ENCODE results near the gene PCGF2. TPM values are rescaled to one million over a fixed set of nuclear protein-coding genes. Genes with fewer than 3 reads are reported as not detected.

Gene PCGF2
- total and polyA plus RNA-seq, 10 of the 15 experiments (the other 5 are each of a cell fraction or from before 2014, with no cell fraction given): 2.7 to 35.6 (median 7.2) TPM

GRCh38 chr17:38779965-38780752, 32.0 kb upstream of the PCGF2 start:
- SMC1A ChIA-PET (ENCODE audit: uncharacterized antibody, unreplicated experiment): interaction anchor here (1.1 kb wide), 1 partner anchor 21 kb away, joined by 3 read pairs; no protein-coding TSS in a partner anchor
- Histone ChIP-seq H3K9ac (ENCODE audit: control insufficient read depth, insufficient read depth, low read length) (no peak overlapping the region), H3K4me2 (ENCODE audit: control insufficient read depth, insufficient read depth) (no peak overlapping the region), H3K9me3 (replicated peaks; ENCODE audit: control insufficient read depth, insufficient read depth, low read length) (no peaks in the 10 kb centered on the region), H3K4me3 (no peak overlapping the region), H3K79me2 (ENCODE audit: control insufficient read depth, insufficient read depth, low read length) (no peaks in the 10 kb centered on the region), H3K27me3 (replicated peaks in 1 of 2; ENCODE audit: control insufficient read depth in 2 of 2, insufficient read depth in 2 of 2, low read length in 1 of 2) (no peaks in the 10 kb centered on the region), H4K20me1 (ENCODE audit: control insufficient read depth, insufficient read depth) (no peaks in the 10 kb centered on the region), H2AFZ (ENCODE audit: control insufficient read depth, low read depth, low read length) (no peak overlapping the region), H3K27ac (ENCODE audit: control insufficient read depth, insufficient read depth) (no peak overlapping the region), H3K4me1 (ENCODE audit: control insufficient read depth, insufficient read depth, low read length) (no peaks in the 10 kb centered on the region), H3K36me3 (ENCODE audit: control insufficient read depth in 2 of 2, insufficient read depth in 2 of 2, low read length in 1 of 2) (peaks cover 18% of the 10 kb centered on the region in 2 experiments)
- TF ChIP-seq HDGF (IDR thresholded peaks at IDR 0.05) (no peak), FOS (IDR thresholded peaks at IDR 0.05; ENCODE audit: borderline replicate concordance, extremely low read depth, insufficient read length) (no peak), NFYB (IDR thresholded peaks at IDR 0.05; ENCODE audit: insufficient read depth, low read depth, low read length) (no peak)
- RAD21 ChIA-PET (ENCODE audit: unreplicated experiment): no interaction called here
- 97% methylated on average over 23 of the region's 23 CpGs for WGBS (ENCODE audit: insufficient coverage, insufficient replicate concordance, low lambda C conversion rate, missing lambda C conversion rate)
- DNase-seq (ENCODE audit: low read depth, low spot score) (no peak), FAIRE-seq (no peak), ATAC-seq (no peak)
- in situ Hi-C loops (cut with MboI): no loop called here
- CTCF ChIA-PET: interaction anchor here (1.3 kb wide), 1 partner anchor 203 kb away, joined by 3 read pairs; no protein-coding TSS in a partner anchor
- intact Hi-C loops (cut with micrococcal nuclease; ENCODE audit: unreplicated experiment): no loop called here
- POLR2A ChIA-PET: interaction anchor here (0.5 kb wide), 1 partner anchor 197 kb away, joined by 5 read pairs; no protein-coding TSS in a partner anchor
- no TSS peak for BruUV-seq (replicated peaks)

GRCh38 chr17:38777641-38778250, 29.6 kb upstream of the PCGF2 start:
- Histone ChIP-seq H3K36me3 (ENCODE audit: control insufficient read depth in 2 of 2, insufficient read depth in 2 of 2, low read length in 1 of 2) (peaks cover 14 to 17% of the 10 kb centered on the region in 2 experiments), H3K27me3 (replicated peaks in 1 of 2; ENCODE audit: control insufficient read depth in 2 of 2, insufficient read depth in 2 of 2, low read length in 1 of 2) (no peaks in the 10 kb centered on the region), H4K20me1 (ENCODE audit: control insufficient read depth, insufficient read depth) (no peaks in the 10 kb centered on the region), H3K27ac (ENCODE audit: control insufficient read depth, insufficient read depth) (no peak overlapping the region), H3K4me2 (ENCODE audit: control insufficient read depth, insufficient read depth) (no peak overlapping the region), H2AFZ (ENCODE audit: control insufficient read depth, low read depth, low read length) (no peak overlapping the region), H3K4me3 (no peak overlapping the region), H3K9ac (ENCODE audit: control insufficient read depth, insufficient read depth, low read length) (no peak overlapping the region), H3K79me2 (ENCODE audit: control insufficient read depth, insufficient read depth, low read length) (no peaks in the 10 kb centered on the region), H3K4me1 (ENCODE audit: control insufficient read depth, insufficient read depth, low read length) (no peaks in the 10 kb centered on the region), H3K9me3 (replicated peaks; ENCODE audit: control insufficient read depth, insufficient read depth, low read length) (no peaks in the 10 kb centered on the region)
- RAD21 ChIA-PET (ENCODE audit: unreplicated experiment): no interaction called here
- BruUV-seq (replicated peaks): no TSS peak
- CTCF ChIA-PET: no interaction called here
- intact Hi-C loops (cut with micrococcal nuclease; ENCODE audit: unreplicated experiment) (no loop called here), in situ Hi-C loops (cut with MboI) (no loop called here)
- 82% methylated on average over 7 of the region's 7 CpGs for WGBS (ENCODE audit: insufficient coverage, insufficient replicate concordance, low lambda C conversion rate, missing lambda C conversion rate)
- POLR2A ChIA-PET: no interaction called here
- no peak for FAIRE-seq
- DNase-seq (ENCODE audit: low read depth, low spot score): no peak
- no peak for ATAC-seq
- SMC1A ChIA-PET (ENCODE audit: uncharacterized antibody, unreplicated experiment): interaction anchor here (1.0 kb wide), 1 partner anchor 47 kb away, joined by 3 read pairs; the partner anchor contains the start of gene CWC25
- no peak for TF ChIP-seq RBBP5 (conservative IDR thresholded peaks at IDR 0.05)
- TF ChIP-seq JUNB (IDR thresholded peaks at IDR 0.05): no peak
- TF ChIP-seq MTA2 (IDR thresholded peaks at IDR 0.05; ENCODE audit: low read depth): no peak
- no peak for TF ChIP-seq ZBTB33 (IDR thresholded peaks at IDR 0.05)
- TF ChIP-seq SUPT20H (IDR thresholded peaks at IDR 0.05; ENCODE audit: borderline replicate concordance, control insufficient read depth, low read depth, low read length): no peak
- no peak for TF ChIP-seq ATF3 (IDR thresholded peaks at IDR 0.05; ENCODE audit: borderline replicate concordance, extremely low read depth, low read depth, low read length)
- no peak for TF ChIP-seq ZBTB4 (CRISPR knock-in tag; IDR thresholded peaks at IDR 0.05)

Data from GM12878 (cell line).